Raji (cell line): ENCODE data around the gene LYST.

Source experiments
- POLR2A ChIP-seq: IDR thresholded peaks from 2 replicates; pipeline ENCODE4 v1.6.1; 2011; ENCODE audit warnings: low read depth, low read length, control low read depth; ENCODE audit not compliant: insufficient read depth

LYST gene

DNA sequence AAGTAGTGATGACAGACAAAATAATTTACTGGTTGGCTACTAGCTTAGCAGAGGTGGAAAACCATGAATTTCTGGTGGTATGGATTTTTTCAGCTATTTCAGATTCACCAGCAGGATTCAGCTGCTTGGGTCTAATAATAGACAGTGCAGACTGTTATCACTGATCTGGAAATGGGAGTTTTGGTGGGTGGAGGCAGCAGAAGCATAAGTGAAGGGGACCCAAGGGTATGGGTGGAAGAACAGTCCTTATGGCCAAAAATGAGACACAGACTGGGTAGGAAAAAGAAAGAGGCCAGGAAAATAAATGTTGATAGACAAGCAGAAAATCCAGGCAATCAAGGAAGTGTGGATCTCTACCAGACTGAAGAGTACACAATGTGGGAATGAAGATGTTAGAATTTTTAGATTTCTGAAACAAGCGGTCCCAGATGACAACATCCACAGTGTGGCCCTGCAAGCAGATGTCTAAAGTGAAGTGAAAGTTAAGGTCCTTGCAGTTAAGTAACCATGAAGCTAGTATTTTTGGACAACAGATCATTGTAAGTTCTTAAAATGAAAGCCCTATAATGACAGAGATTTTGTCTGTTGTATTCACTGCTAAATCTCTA is 24.7 kb downstream of the LYST start:
- TF ChIP-seq POLR2A = no peak

DNA sequence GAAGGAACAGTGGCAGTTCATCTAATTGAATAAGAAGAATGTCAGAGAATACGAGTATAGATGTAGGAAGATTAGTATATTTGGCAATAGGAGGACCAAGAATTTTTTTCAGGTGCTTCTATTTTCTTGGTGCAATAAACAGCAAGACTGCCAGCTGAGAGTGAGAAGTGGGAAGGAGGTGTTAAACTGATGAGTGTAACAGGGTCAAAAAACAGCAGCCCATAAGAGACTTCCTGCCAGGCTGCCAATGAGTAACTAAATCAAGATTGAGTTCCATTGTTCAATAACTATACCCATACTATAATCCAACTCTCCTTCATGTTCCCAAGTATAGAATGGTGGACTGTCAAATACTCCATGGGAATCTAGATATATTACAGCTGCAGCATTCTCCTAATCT is 28.7 kb downstream of the LYST start:
- TF ChIP-seq POLR2A = no peak

DNA sequence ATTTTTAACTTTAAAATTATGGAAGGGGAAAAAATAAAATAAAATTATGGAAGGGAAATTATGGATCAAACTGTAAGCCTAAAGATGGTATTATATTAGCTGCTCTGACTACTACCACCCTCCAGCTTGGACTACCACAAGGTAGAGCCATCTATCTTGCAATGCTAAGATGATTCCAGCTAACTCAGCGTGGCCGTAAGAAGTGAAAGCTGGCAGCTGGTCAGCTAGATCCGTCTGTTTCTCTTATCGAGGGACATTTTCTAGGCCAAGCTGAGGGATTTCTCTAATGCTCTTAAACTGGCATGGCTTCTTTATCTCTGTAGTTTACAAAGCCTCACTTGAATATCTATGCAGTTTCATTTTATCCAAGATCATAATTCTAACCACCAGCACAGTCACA is 31.5 kb downstream of the LYST start:
- no peak for TF ChIP-seq POLR2A

DNA sequence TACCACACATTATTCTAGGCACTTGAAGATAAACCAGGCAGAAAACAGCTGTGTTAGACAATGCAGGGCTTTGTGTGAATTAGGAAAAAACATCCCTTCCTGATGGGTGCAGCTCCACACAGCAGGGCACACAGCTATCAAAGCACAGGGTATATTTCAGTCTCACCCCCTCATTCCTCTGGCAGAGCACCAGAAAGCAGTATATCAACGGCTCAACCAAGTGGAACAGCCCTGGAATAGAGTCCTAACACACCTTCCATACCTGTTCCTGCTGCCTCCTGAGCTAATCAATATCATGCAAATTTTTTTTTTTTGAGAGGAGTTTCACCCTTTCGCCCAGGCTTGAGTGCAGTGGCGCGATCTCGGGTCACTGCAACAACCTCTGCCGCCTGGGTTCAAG is 32.1 kb downstream of the LYST start:
- TF ChIP-seq POLR2A = no peak

DNA sequence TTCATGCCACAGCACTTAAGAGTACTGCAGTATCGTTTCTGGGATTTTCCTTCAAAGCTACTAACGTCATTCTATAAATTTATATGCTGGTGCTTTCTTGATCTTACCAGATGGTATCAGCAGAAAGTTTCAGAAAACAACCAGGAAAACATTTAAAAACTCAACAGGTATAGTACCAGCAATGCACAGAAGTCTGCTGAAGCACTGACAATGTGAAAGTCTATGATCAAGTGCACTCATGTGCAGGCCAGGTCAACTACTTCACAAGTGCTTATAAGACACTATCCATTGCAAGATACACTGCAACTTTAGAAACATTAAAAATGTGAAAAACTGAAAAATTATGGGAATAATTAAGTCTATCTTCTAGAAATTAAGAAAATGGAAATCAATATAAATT is 34.7 kb downstream of the LYST start:
- TF ChIP-seq POLR2A = no peak

DNA sequence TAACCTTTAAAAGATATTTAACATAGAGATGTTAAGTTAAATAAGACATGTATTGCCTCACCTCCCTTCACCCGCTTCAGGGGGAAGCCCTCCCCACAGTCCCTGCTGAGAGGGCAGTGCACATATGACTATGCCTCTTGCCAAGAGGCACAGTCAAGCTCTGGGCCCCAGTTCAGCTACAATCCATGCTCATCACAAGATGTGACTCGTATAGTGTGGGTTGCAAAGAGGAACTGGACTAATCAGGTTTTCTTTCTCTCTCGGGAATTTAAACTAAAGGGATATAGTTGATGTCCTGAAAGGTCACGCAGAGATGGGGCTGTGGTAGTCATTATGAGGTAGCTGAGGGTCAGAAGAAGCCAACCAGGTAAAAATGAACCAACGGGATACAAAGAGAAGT is 35.6 kb downstream of the LYST start:
- no peak for TF ChIP-seq POLR2A

DNA sequence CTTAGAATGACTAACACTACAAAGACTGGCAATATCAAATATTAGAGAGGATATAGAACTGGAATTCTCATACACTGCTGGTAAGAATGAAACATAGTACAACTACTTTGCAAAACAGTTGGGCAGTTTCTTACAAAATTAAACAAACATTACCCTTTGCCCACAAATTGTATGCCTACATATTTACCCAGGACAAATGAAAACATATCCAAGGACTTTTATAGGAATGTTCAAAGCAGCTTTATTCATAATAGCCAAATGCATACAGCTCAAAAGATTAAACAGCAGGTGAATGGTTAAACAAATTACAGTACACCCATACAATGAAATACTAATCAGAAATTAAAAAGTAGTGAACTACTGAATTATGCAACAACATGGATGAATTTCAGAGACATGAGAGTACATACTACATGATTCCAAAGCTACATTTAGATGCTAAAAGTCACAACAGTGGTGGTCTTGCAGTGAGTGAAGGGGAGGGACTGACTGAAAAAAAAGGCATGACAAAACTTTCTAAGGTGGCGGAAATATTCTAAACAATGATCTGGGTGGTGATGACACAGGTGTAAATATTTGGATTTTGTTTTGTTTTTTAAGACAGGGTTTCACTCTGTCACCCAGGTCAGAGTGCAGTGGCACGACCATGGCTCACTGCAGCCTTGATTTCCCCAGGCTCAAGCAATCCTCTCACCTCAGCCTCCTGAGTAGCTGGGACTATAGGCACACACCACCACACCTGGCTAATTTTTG is 40.4 kb downstream of the LYST start:
- TF ChIP-seq POLR2A = no peak

DNA sequence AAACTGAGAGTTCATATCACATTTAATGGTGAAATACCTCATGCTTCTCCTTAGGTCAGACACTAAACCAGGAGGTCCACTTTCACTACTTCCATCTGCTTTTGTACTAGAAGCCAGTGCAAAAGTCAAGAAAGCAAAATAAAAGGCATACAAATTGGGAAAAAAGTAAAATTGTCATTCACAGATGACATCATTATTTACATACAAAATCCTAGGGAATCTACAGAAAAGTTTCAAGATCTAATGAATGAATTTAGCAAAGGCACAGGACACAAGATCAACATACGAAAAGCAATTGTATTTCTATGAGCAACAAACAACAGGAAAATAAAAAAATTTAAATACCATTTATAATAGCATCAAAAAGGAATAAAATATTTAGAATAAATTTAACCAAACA is 41.5 kb downstream of the LYST start:
- TF ChIP-seq POLR2A = no peak

DNA sequence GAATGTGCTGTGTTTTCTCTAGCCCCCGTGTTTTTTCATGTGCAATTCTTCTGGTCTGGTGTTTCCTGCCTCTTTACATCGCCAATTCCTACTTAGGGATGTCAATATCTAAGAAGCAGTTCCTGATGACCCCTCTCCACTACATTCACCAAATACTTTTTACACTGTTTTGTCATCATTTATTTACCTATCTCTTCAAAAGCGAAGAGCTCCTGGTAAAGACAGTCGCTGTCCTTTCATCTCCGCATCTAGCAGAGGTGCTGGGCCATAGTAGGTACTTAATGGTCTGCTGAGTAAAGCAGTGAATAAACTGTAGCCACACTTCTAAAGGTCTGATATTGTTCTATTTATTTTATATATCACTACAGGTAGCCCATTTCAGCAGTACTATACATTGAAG is 43.0 kb downstream of the LYST start:
- no peak for TF ChIP-seq POLR2A

DNA sequence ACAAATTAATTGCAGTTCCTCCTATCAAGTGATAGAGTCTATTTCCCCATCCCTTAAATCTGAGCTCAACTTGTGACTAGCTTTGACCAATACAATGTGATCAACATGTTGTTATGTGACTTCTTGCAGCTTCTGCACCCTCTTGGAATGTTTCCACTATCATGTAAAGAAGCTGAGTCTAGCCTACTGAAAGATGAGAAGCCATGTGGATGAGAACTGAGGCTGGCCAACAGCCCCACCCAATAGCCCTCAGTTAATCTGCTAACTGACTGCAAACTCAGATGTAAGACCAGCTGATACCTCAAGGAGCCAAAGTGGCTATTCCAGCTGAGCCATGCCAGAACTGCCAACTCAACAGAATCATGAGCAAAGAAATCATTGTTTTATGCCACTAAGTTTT is 44.0 kb downstream of the LYST start:
- no peak for TF ChIP-seq POLR2A

DNA sequence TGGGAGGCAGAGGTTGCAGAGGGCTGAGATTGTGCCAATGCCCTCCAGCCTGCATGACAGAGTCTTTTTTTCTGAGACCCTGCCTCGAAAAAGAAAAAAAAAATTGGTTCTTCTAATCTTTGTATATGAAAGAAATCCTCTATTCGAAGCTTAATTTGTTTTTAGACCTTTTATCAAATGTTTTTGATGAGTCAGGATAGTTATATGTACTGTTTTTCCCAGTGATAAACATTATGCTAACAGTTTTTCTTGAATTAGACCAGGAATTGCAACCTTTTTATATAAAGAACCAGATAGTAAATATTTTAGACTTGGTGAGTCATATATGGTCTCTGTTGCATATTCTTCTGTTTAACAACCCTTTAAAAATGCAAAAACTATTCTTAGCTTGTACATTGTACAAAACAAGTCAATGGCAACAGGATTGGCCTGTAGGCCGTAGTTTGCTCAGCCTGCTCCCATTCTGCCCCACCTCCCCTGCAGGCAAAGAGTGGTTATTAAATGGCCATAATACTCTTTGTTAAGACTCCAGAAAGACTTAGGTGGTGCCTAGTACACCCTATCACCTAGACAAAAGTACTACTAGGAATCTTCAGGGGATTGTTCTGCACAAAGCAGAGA is 45.2 kb downstream of the LYST start:
- TF ChIP-seq POLR2A = no peak

DNA sequence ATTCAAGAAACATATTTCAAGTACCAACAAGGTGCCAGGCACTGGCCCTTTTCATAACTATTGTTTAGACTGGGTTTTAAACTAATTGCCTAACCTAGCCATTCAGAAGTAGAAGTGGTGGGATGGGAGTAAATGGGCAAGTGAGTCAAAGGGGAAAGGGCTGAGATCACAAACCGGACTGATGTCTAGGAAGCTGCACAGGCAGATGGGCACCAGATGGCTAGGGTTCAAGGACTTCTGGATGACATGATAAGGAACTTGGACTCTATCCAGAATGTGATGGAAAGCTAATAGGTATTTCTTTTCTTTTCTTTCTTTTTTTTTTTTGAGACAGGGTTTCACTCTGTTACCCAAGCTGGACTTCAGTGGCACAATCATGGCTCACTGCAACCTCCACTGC is 46.6 kb downstream of the LYST start:
- no peak for TF ChIP-seq POLR2A

DNA sequence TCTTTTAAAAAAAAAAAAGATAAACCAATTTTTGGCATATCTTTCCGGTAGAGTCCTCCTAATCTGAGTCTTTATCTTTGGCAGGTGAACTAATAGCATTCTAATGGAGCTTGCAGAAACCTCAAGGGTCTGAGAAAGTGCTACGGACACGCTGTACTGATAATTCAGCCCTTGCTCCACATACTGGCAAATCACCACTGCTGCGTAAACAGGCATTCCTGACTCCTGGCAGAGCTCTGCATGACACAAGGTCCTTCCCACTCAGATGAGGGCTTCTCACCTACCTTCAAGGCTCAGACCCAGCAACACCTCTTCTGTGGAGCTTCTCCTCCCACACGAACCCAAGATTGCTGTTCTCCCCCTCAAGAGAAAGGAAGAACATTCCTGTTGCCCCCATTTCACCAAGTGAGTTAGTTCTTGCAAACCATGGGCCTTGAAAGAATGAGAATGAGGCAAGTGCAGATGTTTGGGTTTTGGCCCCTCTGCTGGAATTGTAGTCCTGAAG is 48.0 kb downstream of the LYST start:
- TF ChIP-seq POLR2A = no peak

DNA sequence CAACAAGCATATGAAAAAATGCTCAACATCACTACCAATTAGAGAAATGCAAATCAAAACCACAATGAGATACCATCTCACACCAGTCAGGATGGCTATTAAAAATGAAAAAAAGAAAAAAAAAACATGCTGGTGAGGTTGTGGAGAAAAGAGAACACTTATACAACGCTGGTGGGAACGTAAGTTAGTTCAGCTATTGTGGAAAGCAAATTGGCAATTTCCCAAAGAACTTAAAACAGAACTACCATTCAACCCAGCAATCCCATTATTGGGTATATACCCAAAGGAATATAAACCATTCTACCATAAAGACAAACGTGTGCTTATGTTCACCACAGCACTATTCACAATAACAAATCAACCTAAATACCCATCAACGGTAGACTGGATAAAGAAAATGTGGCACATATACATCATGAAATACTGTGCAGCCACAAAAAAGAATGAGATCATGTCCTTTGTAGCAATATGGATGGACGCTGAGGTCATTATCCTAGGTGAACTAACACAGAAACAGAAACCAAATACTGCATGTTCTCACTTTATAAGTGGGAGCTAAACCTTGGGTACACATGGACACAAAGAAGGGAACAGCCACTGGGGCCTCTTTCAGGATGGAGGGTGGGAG is 49.5 kb downstream of the LYST start:
- TF ChIP-seq POLR2A = no peak

DNA sequence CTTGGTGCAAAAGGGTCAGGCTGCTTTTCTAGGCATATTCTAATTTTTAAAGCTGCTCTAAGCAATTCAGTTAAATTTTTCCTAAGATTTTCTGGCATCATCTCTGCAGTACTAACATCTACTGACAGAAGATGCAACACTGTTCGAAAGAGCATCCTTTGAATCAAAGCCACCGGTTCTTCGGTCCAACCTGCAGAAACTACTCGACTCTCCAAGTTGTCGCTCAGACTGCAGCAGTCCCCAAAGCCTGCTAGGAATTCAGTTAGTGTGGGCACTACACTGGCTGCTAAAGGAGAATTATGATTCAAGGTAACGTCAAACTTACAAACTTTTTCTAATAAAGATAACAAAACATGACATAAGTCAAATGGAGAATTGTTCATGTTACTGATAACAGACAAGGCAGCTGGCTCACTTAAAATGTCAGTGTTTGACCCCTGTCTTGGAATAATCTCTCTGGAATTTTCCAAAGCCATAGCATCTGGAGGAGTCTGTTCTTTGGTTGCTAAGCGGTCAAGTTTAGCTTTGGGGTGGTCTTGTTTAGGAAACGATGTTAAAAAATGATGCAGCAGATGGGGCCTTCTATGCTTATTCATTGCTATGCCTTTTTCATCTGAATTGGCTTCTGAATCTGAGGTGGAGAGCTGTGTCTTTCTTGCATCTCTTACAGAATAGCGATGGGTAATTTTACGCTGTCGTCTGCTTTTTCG is 56.9 kb downstream of the LYST start:
- no peak for TF ChIP-seq POLR2A
